ENCODE measurements around the gene ALCAM.

- TF ChIP-seq CTCF (conservative IDR thresholded peaks at IDR 0.05), result no peak
- TF ChIP-seq ZFX (IDR thresholded peaks at IDR 0.05), result no peak
These were observed 21.5 kb downstream of the ALCAM start for GRCh38 chr3:105388176-105388575.
